HG02981 (cell line): ENCODE data around the gene FBXL19.
A peak's percentile ranks its signal among the peaks of the same experiment; 100 is the strongest.
"Not testable (repeated sequence)": the region's sequence is repeated elsewhere in the genome, so short reads cannot be mapped to it uniquely, and the experiment has no call there.

ENCODE experiments used
- ATAC-seq: cut with Tn5 transposase; IDR thresholded peaks from one replicate; pipeline ENCODE4 v1.9.1; 2021; ENCODE audit warnings: mild to moderate bottlenecking, moderate library complexity; ENCODE audit not compliant: unreplicated experiment

FBXL19 gene

GRCh38 chr16:30921748-30922419 is 1.5 kb upstream of the FBXL19 start:
- no peak for ATAC-seq

GRCh38 chr16:30922420-30922959 is 882 bp upstream of the FBXL19 start:
- peak; percentile 73 for ATAC-seq

- peak; percentile 55 for ATAC-seq
These were observed 324 bp upstream of the FBXL19 start for GRCh38 chr16:30922960-30923535.

GRCh38 chr16:30924076-30924912 is 922 bp downstream of the FBXL19 start:
- ATAC-seq, result no peak

- no peak for ATAC-seq
These were observed 1.7 kb downstream of the FBXL19 start for GRCh38 chr16:30924913-30925631.

- no peak for ATAC-seq
These were observed 2.2 kb downstream of the FBXL19 start for GRCh38 chr16:30925632-30925987.

- ATAC-seq, result no peak
These were observed 2.8 kb downstream of the FBXL19 start for GRCh38 chr16:30925995-30926811.

GRCh38 chr16:30926937-30927788 is 3.8 kb downstream of the FBXL19 start:
- ATAC-seq, result no peak

GRCh38 chr16:30927789-30928378 is 4.5 kb downstream of the FBXL19 start:
- no peak for ATAC-seq

- no peak for ATAC-seq
These were observed 5.0 kb downstream of the FBXL19 start for GRCh38 chr16:30928390-30928789.

- no peak for ATAC-seq
These were observed 5.8 kb downstream of the FBXL19 start for GRCh38 chr16:30929167-30929566.

GRCh38 chr16:30930160-30930571 is 6.8 kb downstream of the FBXL19 start:
- ATAC-seq, result no peak

GRCh38 chr16:30931068-30931650 is 7.8 kb downstream of the FBXL19 start:
- ATAC-seq, result no peak

GRCh38 chr16:30934827-30935557 is 11.6 kb downstream of the FBXL19 start:
- no peak for ATAC-seq

- no peak for ATAC-seq
These were observed 14.3 kb downstream of the FBXL19 start for GRCh38 chr16:30937692-30938091.

- ATAC-seq, result not testable (repeated sequence)
These were observed 16.2 kb downstream of the FBXL19 start for GRCh38 chr16:30939571-30939970.

- ATAC-seq, result peak; percentile 80
These were observed 18.4 kb downstream of the FBXL19 start for GRCh38 chr16:30941600-30942425.
